ENCODE data around the gene FDXR. TPM values are rescaled to one million over a fixed set of nuclear protein-coding genes. Genes with fewer than 3 reads are reported as not detected.
A peak's percentile ranks its signal among the peaks of the same experiment; 100 is the strongest.
"Not testable (repeated sequence)": the region's sequence is repeated elsewhere in the genome, so short reads cannot be mapped to it uniquely, and the experiment has no call there.

The FDXR gene
- total RNA-seq, 2 experiments from 2014 or later = 36.0 to 43.4 TPM

DNA sequence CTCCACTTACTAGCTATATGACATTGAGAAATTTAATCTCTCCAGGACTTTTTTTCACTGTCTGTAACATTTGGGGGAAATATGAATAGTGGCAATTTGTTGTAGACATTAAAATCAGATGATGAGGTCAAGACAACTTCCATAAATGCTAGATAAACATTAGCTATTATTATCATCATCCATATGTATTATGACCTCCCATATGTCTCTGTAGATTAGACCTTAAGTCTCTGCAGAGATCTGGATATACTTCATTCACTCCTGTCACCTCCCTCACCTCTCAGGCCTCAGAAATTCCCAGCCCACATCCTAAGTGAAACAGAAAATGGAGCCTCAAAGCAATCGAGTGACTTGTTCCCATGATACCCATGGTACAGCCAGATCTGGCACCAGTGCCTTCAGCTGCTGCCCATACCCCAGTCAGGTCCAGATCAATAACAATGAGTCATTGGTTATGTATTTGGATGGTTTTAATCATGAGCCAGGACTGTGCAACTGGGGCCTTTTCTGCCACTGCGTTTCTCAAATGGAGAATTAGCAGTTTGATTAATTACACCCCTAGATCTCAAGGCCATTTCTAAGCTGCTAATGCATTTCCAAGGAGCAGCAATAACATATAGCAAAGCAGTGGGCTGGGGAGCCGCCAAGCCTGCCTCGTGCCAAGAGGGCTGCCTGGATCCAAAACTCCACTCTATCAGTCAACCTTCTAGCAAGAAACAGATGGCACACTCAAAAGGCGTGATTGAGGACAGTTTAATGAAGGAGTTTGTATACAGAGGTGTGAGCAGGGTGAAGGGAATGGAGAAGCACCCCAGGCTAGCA lies 2.6 kb upstream of the FDXR start:
- CTCF ChIA-PET = interaction anchor here (1.0 to 1.4 kb wide), 3 partner anchors 11 to 326 kb away, joined by 3 to 4 read pairs (median 3); no protein-coding TSS in a partner anchor
- no peak for DNase-seq

DNA sequence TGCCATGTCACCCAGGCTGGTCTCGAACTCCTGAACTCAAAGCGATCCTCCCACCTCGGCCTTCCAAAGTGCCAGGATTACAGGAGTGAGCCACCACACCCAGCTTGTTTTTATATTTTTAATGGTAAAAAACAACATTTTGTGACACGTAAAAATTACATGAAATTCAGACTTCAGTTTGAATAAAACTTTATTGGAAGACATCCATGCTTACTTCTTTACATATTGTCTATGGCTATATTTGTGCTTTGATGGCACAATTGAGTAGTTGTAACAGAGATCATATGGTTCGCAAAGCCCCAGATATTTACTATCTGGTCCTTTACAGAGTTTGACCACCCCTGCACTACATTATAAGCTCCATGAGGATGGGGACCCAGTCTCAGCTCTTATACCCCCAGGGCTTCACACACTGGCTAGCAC lies 1.8 kb upstream of the FDXR start:
- peak overlapping the region; percentile 4 for H3K4me3 Mint-ChIP-seq
- DNase-seq = no peak
- ChIA-PET CTCF (interaction anchor here (0.5 to 1.4 kb wide), 2 partner anchors 10 to 120 kb away, joined by 3 to 4 read pairs; no protein-coding TSS in a partner anchor), POLR2A (no interaction called here)
- H3K4me1 Mint-ChIP-seq = peaks cover 30% of the 10 kb centered on the region
- no peaks in the 10 kb centered on the region for H3K27me3 Mint-ChIP-seq
- no peaks in the 10 kb centered on the region for H3K9me3 Mint-ChIP-seq
- H3K27ac Mint-ChIP-seq = no peak overlapping the region
- H3K36me3 Mint-ChIP-seq (ENCODE audit: low read depth) = peaks cover 4% of the 10 kb centered on the region

More for the DNA sequence above, 2.6 kb upstream of the FDXR start:
- H3K27ac Mint-ChIP-seq = no peak overlapping the region
- peaks cover 30% of the 10 kb centered on the region for H3K4me1 Mint-ChIP-seq
- POLR2A ChIA-PET = no interaction called here
- peaks cover 4% of the 10 kb centered on the region for H3K36me3 Mint-ChIP-seq (ENCODE audit: low read depth)
- no peak overlapping the region for H3K4me3 Mint-ChIP-seq
- H3K27me3 Mint-ChIP-seq = no peaks in the 10 kb centered on the region
- H3K9me3 Mint-ChIP-seq = no peaks in the 10 kb centered on the region

DNA sequence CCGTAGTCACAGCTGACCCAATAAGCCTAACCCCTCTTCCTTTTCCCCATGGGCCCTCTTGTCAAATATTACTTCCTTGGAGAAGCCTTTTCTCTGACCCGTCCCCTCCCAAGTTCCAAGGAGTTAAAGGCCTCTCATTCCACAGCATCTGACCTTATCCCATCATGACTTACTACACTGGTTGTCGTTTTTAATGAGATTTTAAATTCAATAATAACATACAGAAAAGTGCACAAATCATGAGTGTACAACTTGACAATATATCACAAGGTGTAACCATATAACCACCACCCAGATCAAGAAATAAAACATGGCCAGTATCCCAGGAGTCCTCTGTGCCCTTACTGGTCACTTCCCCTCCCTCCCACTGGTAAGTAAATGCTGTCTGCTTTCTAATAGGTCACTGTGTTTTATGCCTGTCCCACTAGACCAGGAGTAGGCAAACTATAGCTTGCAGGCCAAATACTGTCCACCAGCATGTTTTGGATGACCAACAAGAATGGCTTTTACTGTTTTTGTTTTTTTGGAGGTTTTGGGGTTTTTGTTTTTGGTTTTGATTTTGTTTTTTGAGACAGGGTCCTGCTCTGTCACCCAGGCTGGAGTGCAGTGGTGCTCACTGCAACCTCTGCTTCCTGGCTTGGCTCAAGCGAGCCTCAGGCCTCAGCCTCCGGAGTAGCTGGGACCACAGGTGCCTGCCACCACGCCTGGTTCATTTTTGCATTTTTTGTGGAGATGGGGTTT lies 1.2 kb upstream of the FDXR start:
- Mint-ChIP-seq H3K4me3 (peak overlapping the region; percentile 82), H3K27me3 (no peaks in the 10 kb centered on the region), H3K9me3 (no peaks in the 10 kb centered on the region), H3K27ac (peak overlapping the region; percentile 95), H3K4me1 (peaks cover 33% of the 10 kb centered on the region), H3K36me3 (ENCODE audit: low read depth) (peaks cover 8% of the 10 kb centered on the region)
- no peak for DNase-seq
- CTCF ChIA-PET = interaction anchor here (0.5 to 2.8 kb wide), 6 partner anchors 10 to 121 kb away, joined by 3 to 13 read pairs (median 4); no protein-coding TSS in a partner anchor
- POLR2A ChIA-PET = no interaction called here

DNA sequence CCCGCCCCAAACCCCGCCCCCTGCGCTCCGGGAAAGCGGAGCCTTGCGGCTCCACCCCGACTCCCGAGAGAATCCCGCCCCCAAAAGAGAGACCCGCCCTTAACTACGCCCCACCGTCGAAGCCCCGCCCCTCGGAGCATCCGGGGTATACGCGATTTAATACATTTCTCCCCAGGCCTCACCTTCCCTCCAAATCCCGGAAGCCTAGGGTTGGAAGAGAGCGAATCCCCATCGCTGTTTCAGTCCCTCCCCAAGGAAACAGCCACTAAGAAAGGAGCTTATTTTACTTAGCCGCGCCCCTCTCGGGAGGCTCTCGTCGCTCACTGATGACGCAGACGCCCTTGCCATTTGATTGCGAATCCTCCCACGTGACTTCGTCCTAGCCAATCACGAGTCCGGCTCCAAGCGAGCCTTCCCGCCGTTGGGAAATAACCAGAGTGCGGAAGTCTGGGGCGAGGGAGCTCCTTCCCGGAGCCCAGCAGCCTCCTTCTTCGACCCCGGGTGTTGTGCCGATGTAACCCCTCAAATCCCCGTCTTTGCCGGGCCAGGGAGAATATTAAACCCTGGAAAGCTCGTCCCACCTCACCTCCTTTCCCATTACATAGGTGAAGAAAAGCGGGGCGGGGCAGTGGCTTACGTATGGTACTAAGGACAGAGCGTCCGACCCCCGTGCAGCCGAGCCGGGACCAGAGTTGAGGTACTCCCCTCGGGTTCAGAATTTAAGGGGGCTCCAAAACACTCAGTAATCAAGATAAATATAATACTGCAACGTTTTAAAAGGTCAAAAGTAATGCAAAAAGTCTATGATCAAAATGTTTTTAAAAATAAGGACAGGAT lies 461 bp upstream of the FDXR start:
- peak; percentile 100 for DNase-seq
- H3K4me3 Mint-ChIP-seq = peak overlapping the region; percentile 82
- no peaks in the 10 kb centered on the region for H3K27me3 Mint-ChIP-seq
- peaks cover 8% of the 10 kb centered on the region for H3K36me3 Mint-ChIP-seq (ENCODE audit: low read depth)
- no peaks in the 10 kb centered on the region for H3K9me3 Mint-ChIP-seq
- peaks cover 41% of the 10 kb centered on the region for H3K4me1 Mint-ChIP-seq
- ChIA-PET POLR2A (interaction anchor here (0.6 to 1.0 kb wide), 3 partner anchors 21 to 201 kb away, joined by 3 to 5 read pairs (median 4); partner anchors contain the start of gene MRPL58), CTCF (interaction anchor here (0.5 to 2.8 kb wide), 18 partner anchors 8 to 1552 kb away, joined by 3 to 13 read pairs (median 3); partner anchors contain the start of genes MIF4GD, OTOP2 and SUMO2)
- peak overlapping the region; percentile 95 for H3K27ac Mint-ChIP-seq

DNA sequence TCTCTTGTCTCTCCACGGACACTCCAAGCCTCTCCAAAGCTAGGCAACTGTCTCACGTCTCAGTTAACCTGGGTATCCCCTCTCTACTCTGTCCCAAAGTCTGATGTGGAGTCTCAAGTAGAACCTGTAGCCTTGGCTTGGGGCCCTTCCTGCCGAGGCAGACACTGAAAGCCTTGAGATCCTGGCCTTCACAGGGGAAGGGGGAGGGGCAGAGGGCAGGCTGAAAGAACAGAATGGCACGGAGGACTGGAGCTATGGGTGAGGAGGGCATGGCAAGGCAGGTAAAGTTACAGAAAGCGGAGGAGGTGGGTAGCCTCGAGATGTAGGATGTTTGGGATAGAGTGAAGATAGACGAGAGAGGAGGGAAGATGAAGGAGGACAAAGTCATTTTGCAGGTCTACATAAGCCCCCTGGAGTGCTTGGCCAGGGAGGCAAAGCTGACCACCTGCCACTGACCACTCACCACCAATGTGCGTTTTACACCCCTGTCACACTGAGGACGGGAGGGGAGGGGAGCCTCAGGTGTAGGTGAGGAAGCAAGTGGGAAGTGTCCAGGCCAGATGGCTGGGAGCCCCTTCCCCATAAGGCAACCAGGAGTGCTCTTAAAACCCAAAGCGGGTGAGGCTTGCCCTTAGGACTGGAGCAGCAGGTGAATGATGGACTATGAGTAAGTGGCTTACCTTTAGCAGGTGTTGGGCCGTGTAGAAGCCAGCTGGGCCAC lies 1.3 kb downstream of the FDXR start:
- Mint-ChIP-seq H3K27ac (no peak overlapping the region), H3K27me3 (no peaks in the 10 kb centered on the region), H3K36me3 (ENCODE audit: low read depth) (peaks cover 9% of the 10 kb centered on the region), H3K4me3 (peak overlapping the region; percentile 82), H3K4me1 (peaks cover 41% of the 10 kb centered on the region), H3K9me3 (no peaks in the 10 kb centered on the region)
- ChIA-PET POLR2A (no interaction called here), CTCF (interaction anchor here (0.9 to 2.8 kb wide), 4 partner anchors 9 to 91 kb away, joined by 3 to 10 read pairs (median 6); no protein-coding TSS in a partner anchor)
- no peak for DNase-seq

DNA sequence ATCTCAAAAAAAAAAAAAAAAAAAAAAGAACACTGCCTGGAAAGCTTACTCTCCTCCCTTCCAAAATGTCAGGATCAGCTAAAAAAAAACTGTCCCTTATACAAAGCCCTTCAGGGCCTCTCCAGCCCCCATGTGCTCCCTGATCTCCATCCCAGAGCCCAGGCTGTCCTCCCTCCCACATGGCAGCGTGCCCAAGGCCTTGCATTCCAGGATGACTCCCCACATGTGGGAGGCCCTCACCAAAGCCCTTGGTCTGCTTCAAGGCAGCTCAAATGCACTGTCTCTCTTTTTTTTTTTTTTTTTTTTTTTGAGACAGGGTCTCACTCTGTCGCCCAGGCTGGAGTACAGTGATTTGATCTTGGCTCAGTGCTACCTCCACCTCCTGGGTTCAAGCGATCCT lies 2.3 kb downstream of the FDXR start:
- DNase-seq = no peak
- POLR2A ChIA-PET = no interaction called here
- peaks cover 9% of the 10 kb centered on the region for H3K36me3 Mint-ChIP-seq (ENCODE audit: low read depth)
- peaks cover 41% of the 10 kb centered on the region for H3K4me1 Mint-ChIP-seq
- H3K4me3 Mint-ChIP-seq = no peak overlapping the region
- H3K27me3 Mint-ChIP-seq = no peaks in the 10 kb centered on the region
- no peaks in the 10 kb centered on the region for H3K9me3 Mint-ChIP-seq
- CTCF ChIA-PET = interaction anchor here (0.9 to 2.1 kb wide), 5 partner anchors 8 to 90 kb away, joined by 3 to 10 read pairs (median 3); no protein-coding TSS in a partner anchor
- H3K27ac Mint-ChIP-seq = no peak overlapping the region

DNA sequence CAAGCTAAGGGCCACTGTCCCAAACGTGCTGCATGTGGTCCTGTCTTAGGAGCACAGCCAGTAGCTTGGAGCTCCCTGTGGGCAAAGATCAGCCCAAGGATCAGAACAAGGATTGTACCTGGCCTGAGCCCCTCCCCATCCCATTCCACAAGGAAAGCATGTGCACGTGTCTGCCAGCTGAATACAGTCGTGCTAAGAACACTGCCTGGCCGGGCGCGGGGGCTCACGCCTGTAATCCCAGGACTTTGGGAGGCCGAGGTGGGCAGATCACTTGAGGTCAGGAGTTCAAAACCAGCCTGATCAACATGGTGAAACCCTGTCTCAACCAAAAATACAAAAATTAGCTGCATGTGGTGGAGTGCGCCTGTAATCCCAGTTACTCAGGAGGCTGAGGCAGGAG lies 2.8 kb downstream of the FDXR start:
- H3K36me3 Mint-ChIP-seq (ENCODE audit: low read depth); DNase-seq; H3K27me3 Mint-ChIP-seq; H3K9me3 Mint-ChIP-seq; H3K4me3 Mint-ChIP-seq; POLR2A ChIA-PET; H3K27ac Mint-ChIP-seq: not testable (repeated sequence)
- H3K4me1 Mint-ChIP-seq = peaks cover 37% of the 10 kb centered on the region
- CTCF ChIA-PET = interaction anchor here (1.0 to 2.1 kb wide), 4 partner anchors 8 to 90 kb away, joined by 3 to 10 read pairs (median 4); no protein-coding TSS in a partner anchor

DNA sequence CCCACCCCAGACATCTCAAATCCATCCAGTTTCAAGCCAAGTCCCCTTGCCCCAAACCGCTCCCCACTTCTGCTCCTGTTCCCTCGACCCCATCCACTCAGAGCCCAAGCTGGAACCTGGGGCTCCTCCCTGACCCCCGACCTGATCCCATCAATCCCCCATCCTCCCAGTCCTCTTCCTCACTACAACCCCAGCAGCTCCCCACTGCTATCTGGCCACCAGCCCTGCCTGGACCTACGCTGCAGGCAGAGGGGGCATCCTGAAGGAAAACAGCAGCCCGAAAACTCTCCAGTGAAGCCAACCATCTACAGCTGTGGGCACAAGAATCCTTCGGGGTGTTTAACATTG lies 3.9 kb downstream of the FDXR start:
- peaks cover 37% of the 10 kb centered on the region for H3K4me1 Mint-ChIP-seq
- no peak overlapping the region for H3K27ac Mint-ChIP-seq
- CTCF ChIA-PET = interaction anchor here (0.9 to 5.3 kb wide), 3 partner anchors 13 to 123 kb away, joined by 3 to 30 read pairs (median 4); no protein-coding TSS in a partner anchor
- H3K36me3 Mint-ChIP-seq (ENCODE audit: low read depth) = peaks cover 12% of the 10 kb centered on the region
- H3K27me3 Mint-ChIP-seq = no peaks in the 10 kb centered on the region
- H3K4me3 Mint-ChIP-seq = no peak overlapping the region
- no peaks in the 10 kb centered on the region for H3K9me3 Mint-ChIP-seq
- POLR2A ChIA-PET = interaction anchor here (0.6 kb wide), 1 partner anchor 49 kb away, joined by 3 read pairs; no protein-coding TSS in a partner anchor
- DNase-seq = no peak

DNA sequence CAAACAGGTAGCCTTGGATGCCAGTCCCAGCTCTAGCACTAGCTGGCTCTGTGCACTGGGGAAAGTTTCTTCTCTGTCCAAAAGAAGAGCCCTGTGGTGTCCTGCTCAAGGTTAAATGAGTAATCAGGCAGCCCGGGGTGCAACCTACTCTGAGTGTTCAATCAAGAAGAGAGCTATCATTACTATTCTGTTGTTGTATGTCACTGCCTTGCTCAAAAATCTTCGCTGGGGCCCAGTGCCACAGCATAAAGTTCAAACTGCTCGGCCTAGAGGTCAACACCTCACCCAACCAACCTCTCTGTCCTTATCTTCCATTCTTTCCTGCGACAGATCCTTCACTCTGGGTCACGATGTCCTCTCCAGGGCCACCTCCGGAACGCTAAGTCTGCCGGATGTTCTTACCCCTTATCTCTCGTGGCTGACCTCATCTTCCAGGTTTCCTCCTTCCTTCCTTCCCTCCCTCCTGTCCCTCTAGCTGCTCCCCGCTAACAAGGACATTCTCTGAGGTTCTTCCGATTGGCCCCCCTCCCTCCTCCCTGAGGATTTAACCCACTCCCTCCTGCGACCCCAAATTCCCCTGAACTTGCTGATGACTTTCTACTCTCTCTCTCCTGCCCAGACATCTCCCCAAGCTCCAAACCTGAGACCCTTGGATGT lies 4.4 kb downstream of the FDXR start:
- Mint-ChIP-seq H3K27me3 (no peaks in the 10 kb centered on the region), H3K9me3 (no peaks in the 10 kb centered on the region), H3K4me1 (peaks cover 34% of the 10 kb centered on the region), H3K27ac (no peak overlapping the region), H3K36me3 (ENCODE audit: low read depth) (peaks cover 12% of the 10 kb centered on the region), H3K4me3 (no peak overlapping the region)
- ChIA-PET POLR2A (interaction anchor here (0.6 kb wide), 1 partner anchor 49 kb away, joined by 3 read pairs; no protein-coding TSS in a partner anchor), CTCF (interaction anchor here (0.9 to 5.3 kb wide), 3 partner anchors 13 to 122 kb away, joined by 3 to 30 read pairs (median 4); no protein-coding TSS in a partner anchor)
- DNase-seq = no peak

DNA sequence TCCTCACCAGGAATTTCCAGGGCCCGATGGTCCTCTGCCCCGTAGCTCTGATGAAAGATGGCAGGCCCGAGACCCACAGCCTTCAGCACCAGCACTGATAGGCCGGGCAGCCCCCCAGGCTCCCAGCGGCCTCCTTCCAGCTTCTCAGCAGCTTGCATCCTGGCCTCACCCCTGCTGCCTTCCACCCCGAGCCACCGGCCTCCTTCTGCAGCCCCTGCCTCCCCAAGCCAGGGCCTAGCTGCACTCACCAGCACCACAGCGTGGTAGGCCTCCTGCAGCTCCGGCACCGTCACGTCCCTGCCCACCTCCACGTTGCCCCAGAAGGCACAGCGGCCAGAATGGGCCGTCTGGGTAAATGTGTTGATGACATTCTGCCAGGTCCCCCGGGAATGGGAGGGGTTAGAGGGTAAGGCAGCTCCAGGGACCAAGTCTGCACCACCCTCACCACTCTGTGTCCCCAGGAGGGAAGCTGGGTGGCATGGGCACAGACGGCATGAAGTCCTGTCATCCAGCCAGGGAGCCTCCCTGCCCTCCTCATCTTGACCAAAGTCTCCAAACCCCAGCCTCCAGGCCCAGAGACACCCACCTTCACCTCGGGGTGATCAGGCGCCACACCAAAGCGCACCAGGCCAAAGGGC lies 6.5 kb downstream of the FDXR start:
- CTCF ChIA-PET = interaction anchor here (0.8 to 5.3 kb wide), 9 partner anchors 11 to 128 kb away, joined by 3 to 30 read pairs (median 5); partner anchors contain the start of gene NAT9
- peaks cover 21% of the 10 kb centered on the region for H3K4me1 Mint-ChIP-seq
- H3K27ac Mint-ChIP-seq = no peak overlapping the region
- POLR2A ChIA-PET = no interaction called here
- H3K36me3 Mint-ChIP-seq (ENCODE audit: low read depth) = peaks cover 11% of the 10 kb centered on the region
- no peak for DNase-seq
- H3K27me3 Mint-ChIP-seq = peaks cover 7% of the 10 kb centered on the region
- no peak overlapping the region for H3K4me3 Mint-ChIP-seq
- H3K9me3 Mint-ChIP-seq = no peaks in the 10 kb centered on the region
